Daoy (cell line): ENCODE data around the gene COQ8A. TPM values are rescaled to one million over a fixed set of nuclear protein-coding genes. Genes with fewer than 3 reads are reported as not detected.

Source experiments
- DNase-seq: peaks from one replicate; pipeline ENCODE4 v3.0.0-alpha.2; 2015; ENCODE audit warnings: low read depth
- total RNA-seq: library from RNA; depleted of rRNA; stranded (reverse); fragments of >200 nt; shearing (Covaris generic); gene quantifications from 2 replicates; pipeline ENCODE4 v1.2.3, GENCODE V29; 2014; rRNA removed

The COQ8A gene
- total RNA-seq, 1 experiment from 2014 or later, result 15.5 TPM

GRCh38 chr1:227006226-227006796 lies 66.2 kb downstream of the COQ8A start:
- no peak for DNase-seq

GRCh38 chr1:227009937-227010336 lies 69.8 kb downstream of the COQ8A start:
- DNase-seq, result no peak

GRCh38 chr1:227010645-227011044 lies 70.6 kb downstream of the COQ8A start:
- DNase-seq, result no peak

- no peak for DNase-seq
These were observed 76.9 kb downstream of the COQ8A start for GRCh38 chr1:227016990-227017389.

- DNase-seq, result no peak
These were observed 92.3 kb downstream of the COQ8A start for GRCh38 chr1:227032396-227032795.

- DNase-seq, result no peak
These were observed 93.8 kb downstream of the COQ8A start for GRCh38 chr1:227033880-227034279.

GRCh38 chr1:227035316-227035715 lies 95.2 kb downstream of the COQ8A start:
- DNase-seq, result no peak

- DNase-seq, result no peak
These were observed 97.0 kb downstream of the COQ8A start for GRCh38 chr1:227037121-227037520.

Other genes starting within 250 kb of the COQ8A start
- 2.3 and 5.4 TPM in 2 replicates for gene ITPKB, start 201.0 kb upstream of the COQ8A start, total RNA-seq
- gene PSEN2, start 69.7 kb upstream of the COQ8A start, total RNA-seq, result 15.7 and 21.8 TPM in 2 replicates